NCI-H1417 treated with DMSO at 0.1 percent for 48 hours (cell line): Measurements from ENCODE around the gene OLIG3.

ENCODE experiments used
- DNase-seq: peaks from one replicate; lab custom pipeline; 2025; lab: John Stamatoyannopoulos, UW

OLIG3 gene

GRCh38 chr6:137467211-137467610 is 27.0 kb downstream of the OLIG3 start:
- no peak for DNase-seq

- no peak for DNase-seq
Measured at GRCh38 chr6:137465378-137466009, 28.7 kb downstream of the OLIG3 start.

- DNase-seq = no peak
Measured at GRCh38 chr6:137452333-137452894, 41.8 kb downstream of the OLIG3 start.

- DNase-seq = no peak
Measured at GRCh38 chr6:137443901-137444300, 50.3 kb downstream of the OLIG3 start.
